GM12878 (cell line): ENCODE results near the gene WDR86. TPM values are rescaled to one million over a fixed set of nuclear protein-coding genes. Genes with fewer than 3 reads are reported as not detected.
A peak's percentile ranks its signal among the peaks of the same experiment; 100 is the strongest.

Experiments used
- BACH1 ChIP-seq: fragments of 450-650 bp; IDR thresholded peaks from 2 replicates; pipeline ENCODE4 v1.6.1; 2017; ENCODE audit warnings: mild to moderate bottlenecking, borderline replicate concordance
- BCL11A ChIP-seq: IDR thresholded peaks from 2 replicates; pipeline ENCODE4 v1.6.1; 2011; ENCODE audit warnings: low read depth, low read length
- BHLHE40 ChIP-seq, 2 experiments: fragments of 450-650 bp in 1 of 2; IDR thresholded peaks; 2 replicates each; pipeline ENCODE4 v1.6.1; 2011 to 2017; ENCODE audit warnings: low read depth in 2 of 2, borderline replicate concordance in 1 of 2, improper control_type of control experiment in 1 of 2, low read length in 1 of 2, mild to moderate bottlenecking in 1 of 2
- EP300 ChIP-seq, 2 experiments: fragments of 150-350 bp in 1 of 2; IDR thresholded peaks; 2 replicates each; pipeline ENCODE4 v1.6.1; 2011 to 2012; ENCODE audit warnings: low read depth in 2 of 2, low read length in 2 of 2, borderline replicate concordance in 1 of 2, improper control_type of control experiment in 1 of 2, inconsistent platforms in 1 of 2; ENCODE audit not compliant: control insufficient read depth in 1 of 2
- PAX5 ChIP-seq: IDR thresholded peaks from 2 replicates; pipeline ENCODE4 v1.6.1; 2011; ENCODE audit warnings: low read depth, low read length, borderline replicate concordance
- SPI1 ChIP-seq: IDR thresholded peaks from 2 replicates; pipeline ENCODE4 v1.6.1; 2011; ENCODE audit warnings: low read depth, mild to moderate bottlenecking, low read length, moderate library complexity, borderline replicate concordance; ENCODE audit not compliant: insufficient read depth
- TCF7 ChIP-seq: IDR thresholded peaks from 2 replicates; pipeline ENCODE4 v1.6.1; 2014; ENCODE audit warnings: antibody characterized with exemption, borderline replicate concordance
- YBX1 ChIP-seq: fragments of 450-650 bp; IDR thresholded peaks from 2 replicates; pipeline ENCODE4 v1.6.1; 2016; ENCODE audit warnings: antibody characterized with exemption
- polyA plus RNA-seq, 11 experiments: library from polyadenylated mRNA; depleted of rRNA in 4 of 11; unstranded in 6 of 11; stranded (reverse) in 5 of 11; fragments of >200 nt; fragmentation: Nextera tagmentation in 4 of 11; fragmentation: Illumina TruSeq in 1 of 11; extraction: Ambion mirVana in 4 of 11; extraction: Trizol in 1 of 11; gene quantifications; 1 replicate in 1 of 11; 2 replicates in 10 of 11; pipeline versions ENCODE4 v1.2.1 to v1.2.3, GENCODE V29; 2011 to 2016; ENCODE audit warnings: inconsistent platforms in 2 of 11, missing spikeins in 2 of 11, low read depth in 1 of 11
- total RNA-seq, 4 experiments: library from RNA; depleted of rRNA in 3 of 4; stranded (reverse); fragments of >200 nt in 3 of 4; fragmentation: Illumina TruSeq in 1 of 4; extraction: Trizol in 1 of 4; gene quantifications; 2 replicates each; pipeline versions ENCODE4 v1.2.1 to v1.2.3, GENCODE V29; 2013 to 2021
- TF ChIP-seq, protein P1 (sequence below): IDR thresholded peaks from 2 replicates; pipeline ENCODE4 v1.6.1; 2012; ENCODE audit warnings: improper control_type of control experiment, low read depth, low read length; ENCODE audit not compliant: insufficient replicate concordance
- TF ChIP-seq, protein P2 (sequence below), 3 experiments: IDR thresholded peaks in 2 of 3; conservative IDR thresholded peaks in 1 of 3; 2 replicates each; pipeline ENCODE4 v1.5.1; 2011; ENCODE audit warnings: low read depth in 3 of 3, low read length in 3 of 3, mild to moderate bottlenecking in 3 of 3, control low read depth in 2 of 3, moderate library complexity in 2 of 3, inconsistent platforms in 1 of 3, mixed read lengths in 1 of 3; ENCODE audit not compliant: control insufficient read depth in 2 of 3, insufficient read depth in 1 of 3; ENCODE audit errors: extremely low read depth in 1 of 3
- TF ChIP-seq, protein P3 (sequence below): fragments of 450-650 bp; conservative IDR thresholded peaks from 2 replicates; pipeline ENCODE4 v1.6.1; 2017; ENCODE audit warnings: mild to moderate bottlenecking, moderate library complexity

The WDR86 gene
- total and polyA plus RNA-seq, 10 of the 15 experiments (the other 5 are each of a cell fraction or from before 2014, with no cell fraction given), result 0.05 to 0.19 (median 0.15) TPM; not detected in 7

DNA sequence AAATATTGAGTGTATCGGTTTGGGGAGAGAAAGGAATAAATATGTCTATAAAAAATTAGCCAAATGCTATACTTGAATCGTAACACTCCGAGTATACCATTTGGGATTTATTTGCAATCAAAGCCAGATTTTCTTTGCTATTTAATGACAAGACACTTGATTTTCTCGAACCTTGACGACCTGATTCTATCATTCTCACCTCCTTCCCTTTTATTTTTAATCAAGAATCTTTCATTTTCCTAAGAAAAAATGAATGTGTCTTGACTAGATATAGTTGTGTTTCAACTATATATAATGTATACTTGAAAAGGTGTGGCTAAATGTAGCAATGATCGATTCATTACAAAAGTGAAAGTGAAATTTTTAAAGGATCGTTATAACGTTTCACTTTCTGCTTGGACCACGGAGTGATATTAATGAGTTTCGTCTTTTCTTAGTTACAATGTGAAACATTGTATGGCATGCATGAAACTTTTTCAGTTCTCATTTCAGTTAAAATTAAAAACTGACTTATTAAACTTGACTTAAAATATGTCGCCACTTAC is 67.7 kb downstream of the WDR86 start (continued):
- TF ChIP-seq, protein P1, sequence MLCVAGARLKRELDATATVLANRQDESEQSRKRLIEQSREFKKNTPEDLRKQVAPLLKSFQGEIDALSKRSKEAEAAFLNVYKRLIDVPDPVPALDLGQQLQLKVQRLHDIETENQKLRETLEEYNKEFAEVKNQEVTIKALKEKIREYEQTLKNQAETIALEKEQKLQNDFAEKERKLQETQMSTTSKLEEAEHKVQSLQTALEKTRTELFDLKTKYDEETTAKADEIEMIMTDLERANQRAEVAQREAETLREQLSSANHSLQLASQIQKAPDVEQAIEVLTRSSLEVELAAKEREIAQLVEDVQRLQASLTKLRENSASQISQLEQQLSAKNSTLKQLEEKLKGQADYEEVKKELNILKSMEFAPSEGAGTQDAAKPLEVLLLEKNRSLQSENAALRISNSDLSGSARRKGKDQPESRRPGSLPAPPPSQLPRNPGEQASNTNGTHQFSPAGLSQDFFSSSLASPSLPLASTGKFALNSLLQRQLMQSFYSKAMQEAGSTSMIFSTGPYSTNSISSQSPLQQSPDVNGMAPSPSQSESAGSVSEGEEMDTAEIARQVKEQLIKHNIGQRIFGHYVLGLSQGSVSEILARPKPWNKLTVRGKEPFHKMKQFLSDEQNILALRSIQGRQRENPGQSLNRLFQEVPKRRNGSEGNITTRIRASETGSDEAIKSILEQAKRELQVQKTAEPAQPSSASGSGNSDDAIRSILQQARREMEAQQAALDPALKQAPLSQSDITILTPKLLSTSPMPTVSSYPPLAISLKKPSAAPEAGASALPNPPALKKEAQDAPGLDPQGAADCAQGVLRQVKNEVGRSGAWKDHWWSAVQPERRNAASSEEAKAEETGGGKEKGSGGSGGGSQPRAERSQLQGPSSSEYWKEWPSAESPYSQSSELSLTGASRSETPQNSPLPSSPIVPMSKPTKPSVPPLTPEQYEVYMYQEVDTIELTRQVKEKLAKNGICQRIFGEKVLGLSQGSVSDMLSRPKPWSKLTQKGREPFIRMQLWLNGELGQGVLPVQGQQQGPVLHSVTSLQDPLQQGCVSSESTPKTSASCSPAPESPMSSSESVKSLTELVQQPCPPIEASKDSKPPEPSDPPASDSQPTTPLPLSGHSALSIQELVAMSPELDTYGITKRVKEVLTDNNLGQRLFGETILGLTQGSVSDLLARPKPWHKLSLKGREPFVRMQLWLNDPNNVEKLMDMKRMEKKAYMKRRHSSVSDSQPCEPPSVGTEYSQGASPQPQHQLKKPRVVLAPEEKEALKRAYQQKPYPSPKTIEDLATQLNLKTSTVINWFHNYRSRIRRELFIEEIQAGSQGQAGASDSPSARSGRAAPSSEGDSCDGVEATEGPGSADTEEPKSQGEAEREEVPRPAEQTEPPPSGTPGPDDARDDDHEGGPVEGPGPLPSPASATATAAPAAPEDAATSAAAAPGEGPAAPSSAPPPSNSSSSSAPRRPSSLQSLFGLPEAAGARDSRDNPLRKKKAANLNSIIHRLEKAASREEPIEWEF, result peak; percentile 83
- TF ChIP-seq TCF7 (no peak), PAX5 (0 out of 2 replicates have a peak, but pooled peaks have one; percentile 15), BHLHE40 (IDR thresholded peaks at IDR 0.05; ENCODE audit: borderline replicate concordance in 1 of 2, low read depth in 2 of 2, low read length in 1 of 2) (peak; percentile 37 to 78; a peak in 3 of 4 replicates), SPI1 (peak; percentile 59; the same call in 1 of the 2 replicates), EP300 (IDR thresholded peaks at IDR 0.05; ENCODE audit: borderline replicate concordance in 1 of 2, control insufficient read depth in 1 of 2, low read depth in 2 of 2, low read length in 2 of 2) (peak; percentile 63 to 80; a peak in 2 of 4 replicates), BACH1 (peak; percentile 59; the same call in 1 of the 2 replicates), YBX1 (no peak), BCL11A (peak; percentile 83)
- TF ChIP-seq, protein P2, sequence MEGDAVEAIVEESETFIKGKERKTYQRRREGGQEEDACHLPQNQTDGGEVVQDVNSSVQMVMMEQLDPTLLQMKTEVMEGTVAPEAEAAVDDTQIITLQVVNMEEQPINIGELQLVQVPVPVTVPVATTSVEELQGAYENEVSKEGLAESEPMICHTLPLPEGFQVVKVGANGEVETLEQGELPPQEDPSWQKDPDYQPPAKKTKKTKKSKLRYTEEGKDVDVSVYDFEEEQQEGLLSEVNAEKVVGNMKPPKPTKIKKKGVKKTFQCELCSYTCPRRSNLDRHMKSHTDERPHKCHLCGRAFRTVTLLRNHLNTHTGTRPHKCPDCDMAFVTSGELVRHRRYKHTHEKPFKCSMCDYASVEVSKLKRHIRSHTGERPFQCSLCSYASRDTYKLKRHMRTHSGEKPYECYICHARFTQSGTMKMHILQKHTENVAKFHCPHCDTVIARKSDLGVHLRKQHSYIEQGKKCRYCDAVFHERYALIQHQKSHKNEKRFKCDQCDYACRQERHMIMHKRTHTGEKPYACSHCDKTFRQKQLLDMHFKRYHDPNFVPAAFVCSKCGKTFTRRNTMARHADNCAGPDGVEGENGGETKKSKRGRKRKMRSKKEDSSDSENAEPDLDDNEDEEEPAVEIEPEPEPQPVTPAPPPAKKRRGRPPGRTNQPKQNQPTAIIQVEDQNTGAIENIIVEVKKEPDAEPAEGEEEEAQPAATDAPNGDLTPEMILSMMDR (IDR thresholded peaks at IDR 0.05 in 2 of 3, conservative IDR thresholded peaks at IDR 0.05 in 1 of 3; ENCODE audit: control insufficient read depth in 2 of 3, extremely low read depth in 1 of 3, insufficient read depth in 1 of 3, low read depth in 3 of 3, low read length in 3 of 3), result no peak
- TF ChIP-seq, protein P3, sequence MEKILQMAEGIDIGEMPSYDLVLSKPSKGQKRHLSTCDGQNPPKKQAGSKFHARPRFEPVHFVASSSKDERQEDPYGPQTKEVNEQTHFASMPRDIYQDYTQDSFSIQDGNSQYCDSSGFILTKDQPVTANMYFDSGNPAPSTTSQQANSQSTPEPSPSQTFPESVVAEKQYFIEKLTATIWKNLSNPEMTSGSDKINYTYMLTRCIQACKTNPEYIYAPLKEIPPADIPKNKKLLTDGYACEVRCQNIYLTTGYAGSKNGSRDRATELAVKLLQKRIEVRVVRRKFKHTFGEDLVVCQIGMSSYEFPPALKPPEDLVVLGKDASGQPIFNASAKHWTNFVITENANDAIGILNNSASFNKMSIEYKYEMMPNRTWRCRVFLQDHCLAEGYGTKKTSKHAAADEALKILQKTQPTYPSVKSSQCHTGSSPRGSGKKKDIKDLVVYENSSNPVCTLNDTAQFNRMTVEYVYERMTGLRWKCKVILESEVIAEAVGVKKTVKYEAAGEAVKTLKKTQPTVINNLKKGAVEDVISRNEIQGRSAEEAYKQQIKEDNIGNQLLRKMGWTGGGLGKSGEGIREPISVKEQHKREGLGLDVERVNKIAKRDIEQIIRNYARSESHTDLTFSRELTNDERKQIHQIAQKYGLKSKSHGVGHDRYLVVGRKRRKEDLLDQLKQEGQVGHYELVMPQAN, result peak; percentile 24; the same call in 1 of the 2 replicates
- TF ChIP-seq, all 136 proteins: peak for 36
